ENCODE data around the gene PDE2A.

DNA sequence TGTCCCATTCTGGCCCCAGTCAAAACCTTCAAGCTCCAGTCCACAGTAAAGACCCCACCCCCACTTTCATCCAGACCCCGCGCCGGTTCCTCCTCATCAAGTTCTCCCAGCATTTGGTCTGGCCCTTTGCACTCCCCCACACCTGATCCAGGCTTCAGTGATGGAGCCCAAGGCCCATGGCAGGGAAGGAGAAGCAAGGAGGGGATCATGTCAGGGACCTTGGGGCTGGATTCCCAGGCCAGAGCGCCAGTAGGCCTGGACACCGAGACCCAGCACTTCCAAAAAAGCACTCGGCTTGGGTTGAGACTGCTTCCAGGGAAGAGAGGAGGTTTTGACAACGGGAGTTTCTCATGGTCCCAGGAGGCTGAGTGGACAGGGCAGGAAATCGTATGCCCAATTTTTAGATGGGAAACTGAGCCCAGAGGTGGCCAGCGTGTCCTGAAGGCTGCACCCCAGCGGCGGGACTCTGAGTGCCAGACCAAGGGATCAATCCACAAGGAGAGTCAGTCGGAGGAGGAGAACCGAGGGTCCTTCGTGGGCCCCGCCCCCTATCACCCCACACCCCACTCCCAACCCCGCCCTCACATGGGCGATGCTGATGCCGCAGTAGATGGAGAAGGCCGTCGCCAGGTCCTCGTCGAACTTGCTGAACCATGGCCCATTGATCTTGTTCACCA lies 90.5 kb downstream of the PDE2A start:
- TF ChIP-seq CTCF (IDR thresholded peaks at IDR 0.05) = no peak
- no peak for TF ChIP-seq POLR2AphosphoS5 (IDR thresholded peaks at IDR 0.05)

Data from esophagus muscularis mucosa (tissue), 3 donors.